IMR-90 (cell line): ENCODE results near the gene SHC4.

Source experiments
- BHLHE40 ChIP-seq: fragments of 150-350 bp; IDR thresholded peaks from 2 replicates; pipeline ENCODE4 v1.6.1; 2016; ENCODE audit warnings: mild to moderate bottlenecking, low read depth, low read length
- CEBPB ChIP-seq: IDR thresholded peaks from 2 replicates; pipeline ENCODE4 v1.6.1; 2012; ENCODE audit warnings: low read depth, low read length, improper control_type of control experiment
- CTCF ChIP-seq: conservative IDR thresholded peaks from 2 replicates; pipeline ENCODE4 v1.5.1; 2012; ENCODE audit warnings: mild to moderate bottlenecking, low read depth, low read length, improper control_type of control experiment
- ELK1 ChIP-seq: fragments of 150-350 bp; IDR thresholded peaks from 2 replicates; pipeline ENCODE4 v1.6.1; 2016; ENCODE audit warnings: low read depth, mild to moderate bottlenecking, low read length, moderate library complexity, borderline replicate concordance
- FOS ChIP-seq: fragments of 150-350 bp; IDR thresholded peaks from 2 replicates; pipeline ENCODE4 v1.6.1; 2016; ENCODE audit warnings: low read depth, low read length
- MAFK ChIP-seq: IDR thresholded peaks from 2 replicates; pipeline ENCODE4 v1.6.1; 2012; ENCODE audit warnings: low read depth, low read length, improper control_type of control experiment
- MAZ ChIP-seq: IDR thresholded peaks from 2 replicates; pipeline ENCODE4 v1.6.1; 2012; ENCODE audit warnings: low read depth, mild to moderate bottlenecking, low read length, improper control_type of control experiment, moderate library complexity, borderline replicate concordance
- MXI1 ChIP-seq: IDR thresholded peaks from 2 replicates; pipeline ENCODE4 v1.6.1; 2012; ENCODE audit warnings: low read depth, mild to moderate bottlenecking, low read length, moderate library complexity, borderline replicate concordance
- NFE2L2 ChIP-seq: fragments of 150-350 bp; IDR thresholded peaks from 2 replicates; pipeline ENCODE4 v1.6.1; 2016; ENCODE audit warnings: low read depth, mild to moderate bottlenecking, low read length
- POLR2A ChIP-seq: IDR thresholded peaks from 2 replicates; pipeline ENCODE4 v1.6.1; 2012; ENCODE audit warnings: mild to moderate bottlenecking, low read depth, low read length
- RAD21 ChIP-seq: IDR thresholded peaks from 2 replicates; pipeline ENCODE4 v1.6.1; 2012; ENCODE audit warnings: low read length, improper control_type of control experiment
- RCOR1 ChIP-seq: IDR thresholded peaks from 2 replicates; pipeline ENCODE4 v1.6.1; 2012; ENCODE audit warnings: mild to moderate bottlenecking, low read length, improper control_type of control experiment; ENCODE audit not compliant: insufficient replicate concordance
- RFX5 ChIP-seq: IDR thresholded peaks from 2 replicates; pipeline ENCODE4 v1.8.0; 2012; ENCODE audit warnings: low read depth, mild to moderate bottlenecking, low read length, moderate library complexity
- USF2 ChIP-seq: fragments of 150-350 bp; IDR thresholded peaks from 2 replicates; pipeline ENCODE4 v1.6.1; 2017; ENCODE audit warnings: mild to moderate bottlenecking, antibody characterized with exemption, low read length, low read depth

GRCh38 chr15:48928877-48929538 lies 34.7 kb downstream of the SHC4 start:
- TF ChIP-seq CTCF: no peak
- no peak for TF ChIP-seq MXI1
- no peak for TF ChIP-seq POLR2A
- no peak for TF ChIP-seq FOS
- no peak for TF ChIP-seq RFX5
- TF ChIP-seq ELK1: no peak
- no peak for TF ChIP-seq RCOR1
- TF ChIP-seq MAZ: no peak
- TF ChIP-seq NFE2L2: no peak
- no peak for TF ChIP-seq RAD21
- no peak for TF ChIP-seq CEBPB
- no peak for TF ChIP-seq BHLHE40
- no peak for TF ChIP-seq USF2
- no peak for TF ChIP-seq MAFK
